NCI-H2171 (cell line): ENCODE results near the gene TMCO4.

Experiments used
- DNase-seq: peaks from one replicate; lab custom pipeline; 2025; lab: John Stamatoyannopoulos, UW

Gene TMCO4

GRCh38 chr1:19684677-19685076 is 115.0 kb downstream of the TMCO4 start:
- DNase-seq: no peak

- DNase-seq: no peak
These were observed 116.4 kb downstream of the TMCO4 start for GRCh38 chr1:19683351-19683750.

GRCh38 chr1:19682901-19683300 is 116.8 kb downstream of the TMCO4 start:
- no peak for DNase-seq

GRCh38 chr1:19682257-19682656 is 117.5 kb downstream of the TMCO4 start:
- no peak for DNase-seq

- DNase-seq: no peak
These were observed 119.1 kb downstream of the TMCO4 start for GRCh38 chr1:19680644-19681043.

GRCh38 chr1:19679691-19680090 is 120.0 kb downstream of the TMCO4 start:
- no peak for DNase-seq

- DNase-seq: no peak
These were observed 120.7 kb downstream of the TMCO4 start for GRCh38 chr1:19678931-19679453.

GRCh38 chr1:19678493-19678892 is 121.2 kb downstream of the TMCO4 start:
- no peak for DNase-seq

- no peak for DNase-seq
These were observed 123.2 kb downstream of the TMCO4 start for GRCh38 chr1:19676438-19676922.

GRCh38 chr1:19675797-19676196 is 123.9 kb downstream of the TMCO4 start:
- DNase-seq: no peak

- DNase-seq: no peak
These were observed 127.5 kb downstream of the TMCO4 start for GRCh38 chr1:19672237-19672636.

GRCh38 chr1:19670787-19671186 is 128.9 kb downstream of the TMCO4 start:
- DNase-seq: no peak

- DNase-seq: no peak
These were observed 130.8 kb downstream of the TMCO4 start for GRCh38 chr1:19668888-19669287.

GRCh38 chr1:19665496-19666465 is 133.9 kb downstream of the TMCO4 start:
- DNase-seq: no peak

GRCh38 chr1:19665186-19665495 is 134.6 kb downstream of the TMCO4 start:
- DNase-seq: no peak

GRCh38 chr1:19664453-19665185 is 135.1 kb downstream of the TMCO4 start, which contains the start of gene HTR6:
Gene HTR6 (plus strand): TSS chr1:19664875. CDS start chr1:19665754, 879 bp downstream.
- DNase-seq: peak; percentile 20

GRCh38 chr1:19662313-19662712 is 137.4 kb downstream of the TMCO4 start:
- no peak for DNase-seq

- DNase-seq: peak; percentile 41
These were observed 137.9 kb downstream of the TMCO4 start for GRCh38 chr1:19661721-19662228.

- no peak for DNase-seq
These were observed 141.5 kb downstream of the TMCO4 start for GRCh38 chr1:19658186-19658585.

- no peak for DNase-seq
These were observed 142.2 kb downstream of the TMCO4 start for GRCh38 chr1:19657511-19657910.

- no peak for DNase-seq
These were observed 142.8 kb downstream of the TMCO4 start for GRCh38 chr1:19656780-19657466.
